GM18520 (cell line): ENCODE measurements around the gene MRFAP1.
A peak's percentile ranks its signal among the peaks of the same experiment; 100 is the strongest.

Experiments used
- ATAC-seq: cut with Tn5 transposase; IDR thresholded peaks from one replicate; pipeline ENCODE4 v1.9.1; 2021; ENCODE audit not compliant: unreplicated experiment

Gene MRFAP1

DNA sequence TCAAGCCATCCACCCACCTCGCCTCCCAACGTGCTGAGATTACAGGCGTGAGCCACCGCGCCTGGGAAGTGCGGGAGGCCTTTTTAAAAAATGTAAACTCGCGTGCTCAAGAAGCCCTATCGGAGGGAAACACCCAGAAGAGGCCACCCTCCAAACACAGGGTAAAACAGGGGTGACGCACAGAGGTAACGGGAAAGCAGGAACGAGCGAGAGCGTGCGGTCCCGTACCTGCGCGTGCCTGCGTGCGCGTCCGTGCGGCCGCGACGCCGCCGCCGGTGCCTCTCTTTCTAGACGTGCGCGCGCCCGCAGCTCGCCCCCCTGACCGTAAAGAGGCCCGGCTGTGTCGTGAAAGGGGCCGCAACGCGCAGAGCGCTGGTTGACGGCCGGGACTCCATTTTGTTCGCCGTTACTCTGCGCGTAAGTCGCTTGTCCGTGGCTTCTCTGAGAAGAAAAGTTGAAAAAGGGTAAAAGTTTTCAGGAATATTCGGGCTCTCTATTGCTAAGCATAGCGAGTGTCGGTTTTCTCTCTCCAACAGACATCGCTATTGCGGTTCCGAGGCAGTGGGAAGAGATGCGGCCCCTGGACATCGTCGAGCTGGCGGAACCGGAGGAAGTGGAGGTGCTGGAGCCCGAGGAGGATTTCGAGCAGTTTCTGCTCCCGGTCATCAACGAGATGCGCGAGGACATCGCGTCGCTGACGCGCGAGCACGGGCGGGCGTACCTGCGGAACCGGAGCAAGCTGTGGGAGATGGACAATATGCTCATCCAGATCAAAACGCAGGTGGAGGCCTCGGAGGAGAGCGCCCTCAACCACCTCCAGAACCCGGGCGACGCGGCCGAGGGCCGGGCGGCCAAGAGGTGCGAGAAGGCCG lies at the start of gene MRFAP1:
TSS of gene MRFAP1 (plus strand) at position 394 of the 872 bp plus-strand sequence. CDS start at position 572, 178 bp downstream.
- ATAC-seq = peak; percentile 79

DNA sequence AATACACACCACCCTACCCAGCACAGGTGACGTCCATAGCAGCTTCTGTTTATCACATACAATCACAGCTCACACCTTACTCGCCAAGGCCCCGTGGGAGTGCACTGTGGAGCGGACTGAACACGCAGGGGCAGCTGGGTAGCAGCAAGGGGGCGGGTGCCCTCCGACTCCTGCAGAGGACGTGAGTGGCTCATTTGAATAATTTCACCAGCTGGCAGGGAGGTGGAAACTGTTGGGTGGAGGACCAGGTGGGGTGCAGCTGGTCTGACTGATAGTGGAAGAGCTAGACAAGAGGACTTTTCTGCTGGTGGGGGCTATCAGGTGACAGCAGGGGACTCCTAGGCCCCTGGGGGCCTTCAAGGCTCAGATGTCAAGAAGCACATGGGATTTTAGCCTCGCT lies 49.2 kb upstream of the MRFAP1 start:
- peak; percentile 52 for ATAC-seq

DNA sequence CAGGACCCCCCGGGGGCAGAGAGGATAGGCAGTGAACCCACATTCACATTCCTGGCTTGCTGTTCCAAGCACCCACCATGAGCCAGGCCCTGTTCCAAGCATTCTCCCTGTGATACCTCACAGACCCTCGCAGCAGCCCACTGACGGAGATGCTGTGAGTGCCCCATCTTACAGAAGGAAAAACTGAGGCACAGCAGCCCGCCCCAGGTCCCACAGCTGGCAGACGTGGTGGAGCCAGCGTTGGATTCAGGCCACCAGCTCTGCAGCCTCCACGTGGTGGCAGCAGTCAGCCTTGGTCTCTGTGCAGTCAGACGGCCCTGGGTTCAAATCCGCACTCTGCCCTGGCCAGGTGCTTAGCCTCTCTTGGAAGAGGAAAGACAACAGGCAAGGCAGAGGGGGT lies 48.7 kb upstream of the MRFAP1 start:
- ATAC-seq = no peak

DNA sequence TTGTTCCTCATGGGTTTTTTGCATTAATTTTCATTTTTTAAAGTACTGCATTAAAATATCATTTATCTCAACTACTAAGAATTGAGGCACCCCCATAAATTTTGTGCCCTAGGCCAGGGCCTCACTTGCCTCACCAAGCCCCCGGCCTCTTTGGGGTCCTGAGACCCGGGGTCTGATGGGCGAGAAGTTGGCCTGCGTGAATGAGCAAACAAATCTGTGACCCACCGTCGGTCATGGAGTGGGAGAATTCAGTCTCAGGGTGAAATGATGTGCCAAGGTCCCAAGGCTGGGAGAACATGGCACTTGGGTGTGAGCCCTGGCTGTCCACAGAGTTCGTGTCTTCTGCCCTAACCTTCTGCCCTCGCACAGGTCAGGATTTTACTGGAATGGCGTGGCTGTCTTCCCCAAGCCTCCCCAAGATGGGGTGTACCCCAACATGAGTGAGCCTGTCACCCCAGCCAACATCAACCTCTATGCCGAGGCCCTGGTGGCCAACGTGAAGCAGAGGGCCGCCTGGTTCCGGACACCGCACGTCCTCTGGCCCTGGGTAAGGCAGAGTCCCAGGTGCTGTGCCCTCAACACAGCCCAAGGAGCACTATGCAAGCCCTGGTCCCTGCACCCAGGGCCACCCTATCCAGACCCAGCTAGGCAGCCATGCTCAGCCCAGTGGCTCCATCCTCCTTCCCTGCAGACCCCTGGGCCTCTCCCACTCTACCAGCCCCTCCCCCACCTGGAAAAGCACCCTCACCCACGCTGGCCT lies 47.5 kb upstream of the MRFAP1 start:
- ATAC-seq = no peak

DNA sequence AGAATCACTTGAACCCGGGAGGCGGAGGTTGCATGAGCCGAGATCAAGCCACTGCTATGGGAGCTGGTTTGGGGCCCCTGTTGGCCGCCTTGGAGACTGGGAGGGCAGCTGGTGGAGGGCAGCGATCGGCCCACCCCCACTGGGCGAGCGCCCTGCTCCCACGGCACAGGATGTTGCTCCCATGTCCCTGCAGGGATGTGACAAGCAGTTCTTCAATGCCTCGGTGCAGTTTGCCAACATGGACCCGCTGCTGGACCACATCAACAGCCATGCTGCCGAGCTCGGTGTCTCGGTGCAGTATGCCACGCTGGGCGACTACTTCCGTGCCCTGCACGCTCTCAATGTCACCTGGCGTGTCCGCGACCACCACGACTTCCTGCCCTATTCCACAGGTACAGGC lies 46.1 kb upstream of the MRFAP1 start:
- no peak for ATAC-seq

DNA sequence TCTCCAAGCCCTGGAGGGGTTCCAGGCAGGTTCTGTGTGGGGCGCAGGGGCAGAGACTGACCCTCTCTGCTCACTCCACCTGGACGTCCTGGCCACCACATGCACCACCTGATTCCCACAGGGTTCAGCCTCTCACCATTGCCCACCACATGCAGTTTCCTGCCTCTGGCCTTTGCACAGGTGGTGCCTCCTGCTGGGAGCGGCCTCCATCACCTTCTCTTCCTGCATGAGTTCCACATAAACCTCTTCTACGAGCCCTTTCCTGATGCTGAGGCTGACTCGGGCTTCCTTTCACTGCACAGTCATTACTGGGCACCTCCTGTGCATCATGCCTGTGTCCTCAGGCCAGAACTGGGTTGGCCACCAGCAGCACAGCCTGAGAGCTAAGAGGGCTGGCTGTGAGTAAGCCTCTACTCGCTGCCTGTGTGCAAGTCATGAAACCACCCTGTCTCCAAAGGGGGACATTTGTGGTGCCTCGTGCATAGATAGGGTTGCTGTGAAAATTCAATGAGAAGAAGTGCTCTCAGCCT lies 45.6 kb upstream of the MRFAP1 start:
- ATAC-seq = no peak

DNA sequence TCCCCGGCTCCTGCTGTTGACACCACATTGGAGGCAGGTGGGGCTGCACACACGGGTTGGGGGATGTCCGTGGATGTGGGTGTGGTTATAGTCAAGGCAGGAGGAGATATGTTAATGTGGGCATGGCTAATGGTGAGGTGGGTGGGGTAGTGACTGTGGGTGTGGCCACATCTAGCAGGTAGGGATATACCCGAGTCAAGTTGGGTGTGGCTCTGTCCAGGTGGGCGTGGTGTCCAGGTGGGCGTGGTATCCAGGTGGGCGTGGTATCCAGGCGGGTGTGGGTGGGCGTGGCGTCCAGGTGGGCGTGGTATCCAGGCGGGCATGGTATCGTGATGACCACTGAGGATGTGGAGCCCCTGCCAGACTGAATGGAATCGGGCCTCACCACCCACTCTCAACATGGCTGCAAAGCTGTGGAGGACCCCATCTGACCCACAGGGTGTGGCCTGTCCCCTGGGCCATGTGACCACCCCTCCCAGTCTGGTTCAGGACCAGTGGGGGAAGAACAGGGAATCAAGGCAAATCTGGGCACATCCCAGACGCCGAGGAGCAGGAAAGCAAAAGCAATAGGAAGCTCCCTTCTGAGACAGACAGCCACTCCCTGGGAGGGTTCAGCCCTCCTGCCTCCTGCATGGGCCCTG lies 44.5 kb upstream of the MRFAP1 start:
- no peak for ATAC-seq

DNA sequence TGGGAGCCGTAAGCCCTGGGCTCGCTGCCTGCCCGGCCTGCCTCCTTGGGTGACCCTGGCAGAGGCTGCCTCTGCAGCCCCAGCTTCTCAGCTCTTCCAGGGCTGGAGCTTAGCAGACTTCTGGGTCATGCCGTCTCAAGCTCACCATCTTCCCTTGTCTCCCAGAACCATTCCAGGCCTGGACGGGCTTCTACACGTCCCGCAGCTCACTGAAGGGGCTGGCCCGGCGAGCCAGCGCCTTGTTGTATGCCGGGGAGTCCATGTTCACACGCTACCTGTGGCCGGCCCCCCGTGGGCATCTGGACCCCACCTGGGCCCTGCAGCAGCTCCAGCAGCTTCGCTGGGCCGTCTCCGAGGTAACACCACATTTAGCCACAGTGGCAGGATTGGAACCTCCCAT lies 43.5 kb upstream of the MRFAP1 start:
- ATAC-seq = no peak

DNA sequence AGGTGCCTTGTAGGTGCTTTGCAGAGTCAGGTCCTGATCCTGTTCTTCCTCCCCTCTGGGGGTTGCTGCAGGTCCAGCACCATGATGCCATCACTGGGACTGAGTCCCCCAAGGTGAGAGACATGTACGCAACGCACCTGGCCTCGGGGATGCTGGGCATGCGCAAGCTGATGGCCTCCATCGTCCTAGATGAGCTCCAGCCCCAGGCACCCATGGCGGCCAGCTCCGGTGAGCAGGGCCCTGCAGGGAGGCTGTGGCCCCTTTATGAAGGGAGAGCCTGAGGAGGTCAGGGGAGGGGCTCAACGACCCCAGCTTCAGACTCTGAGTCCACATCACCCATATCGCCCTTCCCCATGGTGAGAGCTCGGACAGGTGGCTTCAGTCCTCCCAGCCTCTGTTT lies 42.4 kb upstream of the MRFAP1 start:
- ATAC-seq = no peak

DNA sequence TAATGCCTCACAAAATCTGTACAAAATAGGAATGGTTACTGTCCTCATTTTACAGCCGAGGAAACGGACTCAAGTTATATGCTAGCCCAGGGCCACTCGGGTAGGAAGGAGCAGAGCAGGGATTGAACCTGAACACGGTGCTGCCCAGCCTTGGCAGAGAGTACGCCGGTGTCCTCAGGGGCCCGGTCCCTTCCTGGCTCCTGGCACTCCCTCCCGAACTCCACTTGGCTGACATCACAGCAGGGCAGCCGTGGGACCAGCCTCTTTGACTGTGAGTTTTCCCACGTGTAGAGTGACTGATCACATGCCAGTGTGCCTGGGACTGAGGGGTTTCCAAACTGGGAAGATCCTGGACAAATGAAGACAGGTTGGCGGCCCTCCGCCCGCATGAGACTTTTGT lies 41.8 kb upstream of the MRFAP1 start:
- ATAC-seq = no peak

DNA sequence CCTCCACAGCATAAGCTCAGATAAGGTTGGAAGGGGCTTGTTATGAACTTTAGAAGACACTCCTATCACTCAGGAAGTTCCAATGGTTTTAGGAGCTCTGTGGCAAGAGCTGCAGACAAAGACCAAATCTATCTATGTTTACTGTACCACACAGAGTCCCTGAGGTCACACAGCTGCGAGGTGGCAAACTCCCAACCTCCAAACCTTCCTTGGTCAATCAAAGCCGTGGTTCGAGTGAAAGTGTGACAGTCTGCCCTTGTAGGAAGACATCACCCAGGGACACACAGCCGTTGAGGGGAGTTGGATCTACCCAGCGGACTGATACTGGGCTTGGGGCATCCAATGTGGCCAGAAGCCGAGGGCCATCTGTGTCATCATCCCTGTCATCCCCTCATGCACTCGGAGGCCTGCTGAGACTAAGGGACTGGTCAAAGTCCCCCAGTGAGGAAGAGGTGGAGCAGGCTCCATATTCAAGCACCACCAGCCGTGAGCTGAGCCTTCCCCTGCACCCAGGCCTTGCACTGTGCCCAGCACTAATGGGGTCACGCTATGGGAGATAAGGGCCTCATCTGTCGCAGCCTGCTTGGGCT lies 38.7 kb upstream of the MRFAP1 start:
- ATAC-seq = no peak

DNA sequence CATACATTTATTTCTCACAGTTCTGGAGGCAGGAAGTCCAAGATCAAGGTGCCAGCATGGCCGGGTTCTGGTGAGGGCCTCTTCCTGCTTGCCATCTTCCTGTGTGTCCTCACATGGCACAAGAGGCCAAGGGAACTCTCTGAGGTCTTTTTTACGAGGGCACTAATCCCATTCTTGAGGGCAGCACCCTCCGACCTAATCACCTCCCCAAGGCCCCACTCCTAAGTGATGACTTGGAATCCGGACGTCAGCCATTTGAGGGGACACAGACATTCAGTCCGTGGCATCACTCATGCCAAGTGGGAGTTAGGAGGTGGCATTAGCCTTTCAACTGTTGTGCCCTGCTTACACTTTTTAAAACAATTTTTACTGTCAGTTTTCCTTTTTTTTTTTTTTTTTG lies 38.2 kb upstream of the MRFAP1 start:
- no peak for ATAC-seq

DNA sequence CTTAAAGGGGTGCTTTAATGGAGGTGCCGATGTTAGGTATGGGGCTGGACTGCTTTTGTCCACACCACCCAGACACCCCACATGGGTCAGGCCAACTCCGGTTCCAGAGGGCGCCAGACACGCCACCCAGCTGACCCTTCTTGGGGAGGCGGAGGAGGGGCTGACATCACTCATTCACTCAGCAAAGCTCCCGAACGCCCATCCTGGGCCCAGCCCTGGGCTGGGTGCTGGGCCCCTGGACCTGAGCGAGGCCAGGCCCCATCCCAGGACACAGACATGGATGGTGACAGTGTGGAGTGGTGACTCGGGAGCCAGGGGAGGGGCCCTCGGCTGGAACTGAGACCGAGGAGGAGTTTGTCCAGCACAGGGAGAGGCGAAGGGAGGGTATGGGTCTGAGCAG lies 37.4 kb upstream of the MRFAP1 start:
- ATAC-seq = no peak

DNA sequence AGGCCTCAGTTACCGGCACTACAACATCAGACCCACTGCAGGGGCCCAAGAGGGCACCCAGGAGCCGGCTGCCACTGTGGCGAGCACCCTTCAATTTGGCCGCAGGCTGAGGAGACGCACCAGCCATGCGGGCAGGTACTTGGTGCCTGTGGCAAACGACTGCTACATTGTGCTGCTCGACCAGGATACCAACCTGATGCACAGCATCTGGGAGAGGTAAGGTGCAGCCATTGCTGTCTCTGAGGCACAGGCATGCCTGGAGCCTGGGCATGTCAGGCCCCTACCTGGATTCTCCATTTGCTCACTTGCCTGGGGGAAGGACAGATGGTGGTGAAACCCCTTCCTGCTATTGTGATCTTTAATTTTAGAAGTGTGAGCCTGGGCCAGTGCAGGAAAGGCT lies 35.4 kb upstream of the MRFAP1 start:
- ATAC-seq = no peak

DNA sequence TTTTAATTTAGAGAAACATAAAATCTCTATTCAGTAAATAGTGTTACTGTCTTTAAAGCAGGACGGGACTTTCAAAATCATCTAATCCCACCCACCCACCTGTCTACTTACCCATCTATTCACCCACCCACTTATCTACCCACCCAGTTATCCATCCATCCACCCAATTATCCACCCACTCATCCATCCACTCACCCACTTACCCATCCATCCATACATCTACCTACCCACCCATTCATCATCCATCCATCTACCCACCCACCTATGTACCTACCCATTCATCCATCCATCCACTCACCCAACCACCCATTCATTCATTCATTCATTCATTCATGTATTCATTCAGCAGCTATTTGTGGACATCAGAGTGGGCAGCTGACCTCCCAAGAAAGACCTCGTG lies 34.9 kb upstream of the MRFAP1 start:
- ATAC-seq = no peak

DNA sequence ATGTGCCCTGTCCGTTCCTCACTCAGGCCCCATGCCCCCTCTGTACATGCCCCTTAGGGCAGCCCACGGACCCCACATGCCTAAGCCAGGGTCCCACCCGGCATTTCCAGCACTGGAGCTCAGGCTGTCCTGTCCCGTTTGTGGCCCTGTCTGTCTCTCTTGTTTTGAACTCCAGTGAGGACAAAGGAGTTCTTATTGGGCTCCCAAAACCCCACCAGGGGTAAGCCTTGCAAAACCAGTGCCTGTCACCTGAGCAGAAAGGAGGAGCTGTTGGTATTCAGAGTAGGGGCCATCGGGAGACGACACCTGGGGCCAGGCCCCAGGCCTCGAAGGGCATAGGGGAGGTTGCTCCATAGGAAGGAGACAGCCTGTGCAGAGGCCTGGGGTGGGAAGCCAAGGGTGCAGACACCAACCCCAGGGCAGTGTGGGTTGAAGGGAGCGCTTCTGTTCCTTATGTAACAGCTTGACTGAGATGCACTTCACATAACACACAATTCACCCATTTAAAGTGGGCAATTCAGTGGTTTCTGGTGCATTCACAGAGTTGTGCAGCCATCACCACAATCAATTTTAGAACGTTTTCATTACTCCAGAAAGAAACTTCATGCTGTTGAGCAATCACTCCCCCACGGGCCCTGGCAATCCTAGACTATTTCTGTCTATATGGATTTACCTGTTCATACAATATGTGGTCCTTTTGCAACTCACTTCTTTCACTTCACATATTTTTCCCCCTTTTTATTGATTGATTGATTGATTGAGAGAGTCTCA lies 33.8 kb upstream of the MRFAP1 start:
- no peak for ATAC-seq

DNA sequence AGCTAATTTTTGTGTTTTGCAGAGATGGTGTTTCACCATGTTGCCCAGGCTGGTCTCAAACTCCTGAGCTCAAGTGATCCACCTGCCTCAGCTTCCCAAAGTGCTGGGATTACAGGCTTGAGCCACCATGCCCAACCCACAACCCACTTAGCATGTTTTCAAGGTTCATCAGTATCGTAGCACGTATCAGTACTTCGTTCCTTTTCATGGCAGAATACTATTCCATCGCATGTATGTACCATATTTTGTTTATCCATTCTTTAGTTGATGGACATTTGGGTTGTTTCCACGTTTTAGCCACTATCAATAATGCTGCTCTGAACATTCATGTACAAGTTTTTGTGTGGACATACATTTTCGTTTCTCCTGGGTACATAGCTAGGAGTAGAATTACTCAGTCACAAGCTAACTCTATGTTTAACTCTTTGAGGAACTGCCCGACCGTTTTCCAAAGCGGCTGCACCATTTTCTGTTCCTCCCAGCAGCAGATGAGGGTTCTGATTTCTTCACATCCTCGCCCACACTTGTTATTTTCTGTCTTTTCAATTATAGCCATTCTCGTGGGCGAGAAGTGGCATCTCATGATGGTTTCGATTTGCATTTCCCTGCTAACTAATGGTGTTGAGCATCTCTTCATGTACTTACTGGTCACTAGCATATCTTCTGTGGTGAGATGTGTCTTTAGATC lies 33.0 kb upstream of the MRFAP1 start:
- no peak for ATAC-seq

DNA sequence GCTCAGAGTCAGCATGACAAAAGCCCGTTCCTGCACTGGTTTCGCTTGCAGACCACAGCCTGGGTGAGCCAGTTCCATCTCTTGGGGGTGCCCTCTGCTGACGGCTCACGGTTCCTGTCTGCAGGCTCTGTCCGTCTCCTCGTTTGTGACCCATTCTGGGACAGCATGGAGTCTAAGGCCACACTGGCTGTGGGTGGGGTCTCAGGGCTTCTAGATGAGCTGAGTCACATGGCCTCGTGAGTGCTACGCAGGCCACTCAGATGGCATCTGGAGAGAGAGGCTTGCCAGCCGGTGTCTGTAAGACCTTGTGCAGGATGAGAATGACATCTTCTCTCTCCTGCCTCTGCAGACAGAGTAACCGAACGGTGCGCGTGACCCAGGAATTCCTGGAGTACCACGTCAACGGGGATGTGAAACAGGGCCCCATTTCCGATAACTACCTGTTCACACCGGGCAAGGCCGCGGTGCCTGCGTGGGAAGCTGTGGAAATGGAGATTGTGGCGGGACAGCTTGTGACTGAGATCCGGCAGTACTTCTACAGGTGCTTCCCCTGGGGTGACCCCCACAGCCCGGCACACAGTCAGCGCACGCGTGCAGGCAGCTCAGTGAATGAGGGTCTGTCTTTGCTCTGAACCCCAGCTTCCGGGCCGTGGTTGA lies 31.6 kb upstream of the MRFAP1 start:
- no peak for ATAC-seq

DNA sequence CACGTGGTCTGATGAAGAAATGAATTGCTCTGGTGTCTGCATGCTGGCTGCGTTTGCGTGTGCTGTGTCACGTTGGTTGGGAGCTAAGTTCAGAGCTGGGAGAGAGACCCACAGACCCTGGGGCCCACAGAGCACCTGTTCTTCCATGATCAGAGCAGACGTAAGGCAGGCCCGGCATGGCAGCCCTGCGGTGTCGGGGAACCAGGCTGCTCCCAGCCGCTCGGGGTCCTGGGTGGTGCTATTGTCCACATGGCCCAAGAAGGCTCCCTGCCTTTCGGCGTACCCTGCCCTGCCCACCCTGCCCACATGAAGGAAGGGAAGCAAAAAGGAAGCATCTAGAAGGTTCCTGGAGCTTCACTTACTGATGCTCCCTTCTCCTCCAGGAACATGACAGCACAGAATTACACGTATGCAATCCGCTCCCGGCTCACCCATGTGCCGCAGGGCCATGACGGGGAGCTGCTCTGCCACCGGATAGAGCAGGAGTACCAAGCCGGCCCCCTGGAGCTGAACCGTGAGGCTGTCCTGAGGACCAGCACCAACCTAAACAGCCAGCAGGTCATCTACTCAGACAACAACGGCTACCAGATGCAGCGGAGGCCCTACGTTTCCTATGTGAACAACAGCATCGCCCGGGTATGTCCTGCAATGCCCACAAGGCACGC lies 30.9 kb upstream of the MRFAP1 start:
- ATAC-seq = no peak
